CD14-positive monocyte (primary cell): ENCODE results near the gene OSBPL8. TPM values are rescaled to one million over a fixed set of nuclear protein-coding genes. Genes with fewer than 3 reads are reported as not detected.
A peak's percentile ranks its signal among the peaks of the same experiment; 100 is the strongest.

Experiments
- DNase-seq, 3 donors: peaks; one replicate each; pipeline ENCODE4 v3.0.0-alpha.2; 2011 to 2022
- H2AFZ ChIP-seq: 2 replicates; pipeline ENCODE4 v1.6.0; 2012; ENCODE audit warnings: mild to moderate bottlenecking, low read depth, low read length, inconsistent platforms; ENCODE audit not compliant: insufficient read depth, poor library complexity, severe bottlenecking
- H3K27ac ChIP-seq, 2 donors: 1 replicate in 1 of 2; 2 replicates in 1 of 2; pipeline ENCODE4 v1.5.1; 2012 to 2013; ENCODE audit warnings: low read length in 2 of 2, control low read depth in 1 of 2, inconsistent platforms in 1 of 2, low read depth in 1 of 2, mild to moderate bottlenecking in 1 of 2
- H3K27me3 ChIP-seq, 2 donors: one replicate each; pipeline versions ENCODE4 v1.6.0 to v1.6.1; 2011 to 2013; ENCODE audit warnings: low read length in 2 of 2; ENCODE audit not compliant: control insufficient read depth in 2 of 2, insufficient read depth in 2 of 2
- H3K36me3 ChIP-seq, 2 donors: replicated peaks in 1 of 2; 1 replicate in 1 of 2; 2 replicates in 1 of 2; pipeline versions ENCODE4 v1.5.1 to v1.6.1; 2012 to 2013; ENCODE audit warnings: low read length in 2 of 2, control low read depth in 1 of 2, inconsistent platforms in 1 of 2, mild to moderate bottlenecking in 1 of 2; ENCODE audit not compliant: insufficient read depth in 2 of 2, control insufficient read depth in 1 of 2
- H3K4me1 ChIP-seq, 2 donors: 1 replicate in 1 of 2; 2 replicates in 1 of 2; pipeline versions ENCODE4 v1.5.1 to v1.6.1; 2012 to 2013; ENCODE audit warnings: low read length in 2 of 2, control low read depth in 1 of 2, inconsistent platforms in 1 of 2, mild to moderate bottlenecking in 1 of 2, moderate library complexity in 1 of 2; ENCODE audit not compliant: insufficient read depth in 2 of 2, control insufficient read depth in 1 of 2
- H3K4me2 ChIP-seq: replicated peaks from 2 replicates; pipeline ENCODE3; 2012; ENCODE audit warnings: low read length, moderate library complexity, mild to moderate bottlenecking; ENCODE audit not compliant: poor library complexity, severe bottlenecking; ENCODE audit errors: extremely low read depth
- H3K4me3 ChIP-seq, 3 experiments: fragments of 200-600 bp in 1 of 3; sonication (generic) in 1 of 3; replicated peaks in 1 of 3; 1 replicate in 2 of 3; 2 replicates in 1 of 3; pipeline ENCODE4 v1.5.1; 2011 to 2013; ENCODE audit warnings: low read length in 3 of 3, mild to moderate bottlenecking in 3 of 3, control low read depth in 2 of 3, low read depth in 2 of 3, inconsistent platforms in 1 of 3, moderate library complexity in 1 of 3
- H3K79me2 ChIP-seq: 2 replicates; pipeline ENCODE4 v1.6.0; 2012; ENCODE audit warnings: mild to moderate bottlenecking, control low read depth, inconsistent platforms, low read length, moderate library complexity; ENCODE audit not compliant: insufficient read depth
- H3K9ac ChIP-seq: 2 replicates; pipeline ENCODE4 v1.6.0; 2017; ENCODE audit warnings: low read length, mild to moderate bottlenecking; ENCODE audit not compliant: insufficient read depth, poor library complexity, severe bottlenecking
- H3K9me3 ChIP-seq, 2 donors: replicated peaks in 1 of 2; 1 replicate in 1 of 2; 2 replicates in 1 of 2; pipeline versions ENCODE4 v1.5.1 to v1.6.1; 2012 to 2013; ENCODE audit warnings: low read length in 2 of 2, control low read depth in 1 of 2; ENCODE audit not compliant: control insufficient read depth in 1 of 2, insufficient read depth in 1 of 2
- H4K20me1 ChIP-seq: 2 replicates; pipeline ENCODE4 v1.6.0; 2012; ENCODE audit warnings: mild to moderate bottlenecking, low read length, control low read depth, moderate library complexity; ENCODE audit not compliant: insufficient read depth
- H3K27ac Mint-ChIP-seq, 7 donors: one replicate each; pipeline ENCODE4 v1.8.0; 2020; ENCODE audit warnings: mild to moderate bottlenecking in 7 of 7, mixed read lengths in 7 of 7, moderate library complexity in 6 of 7, inconsistent platforms in 2 of 7
- H3K27me3 Mint-ChIP-seq, 3 donors: one replicate each; pipeline ENCODE4 v1.8.0; 2021 to 2022; ENCODE audit warnings: low read depth in 3 of 3, mild to moderate bottlenecking in 3 of 3, mixed read lengths in 3 of 3, moderate library complexity in 3 of 3, inconsistent platforms in 1 of 3
- H3K36me3 Mint-ChIP-seq, 2 donors: one replicate each; pipeline ENCODE4 v1.8.0; 2020; ENCODE audit warnings: mixed read lengths in 2 of 2, inconsistent platforms in 1 of 2, mild to moderate bottlenecking in 1 of 2
- H3K4me1 Mint-ChIP-seq: one replicate; pipeline ENCODE4 v1.8.0; 2020; ENCODE audit warnings: mild to moderate bottlenecking, mixed read lengths
- H3K4me3 Mint-ChIP-seq, 2 donors: one replicate each; pipeline ENCODE4 v1.8.0; 2020; ENCODE audit warnings: mild to moderate bottlenecking in 2 of 2, mixed read lengths in 2 of 2, moderate library complexity in 1 of 2
- H3K9me3 Mint-ChIP-seq, 7 donors: one replicate each; pipeline ENCODE4 v1.8.0; 2020 to 2022; ENCODE audit warnings: mixed read lengths in 7 of 7, mild to moderate bottlenecking in 6 of 7, moderate library complexity in 6 of 7, inconsistent platforms in 2 of 7
- CTCF ChIP-seq: fragments of 200-600 bp; IDR thresholded peaks from one replicate; pipeline ENCODE4 v1.8.0; 2022; ENCODE audit warnings: antibody characterized with exemption, mild to moderate bottlenecking
- WGBS: methylation state at CpG from one replicate; pipeline ENCODE4 v1.1.5; 2013; ENCODE audit warnings: missing lambda C conversion rate; ENCODE audit not compliant: insufficient coverage; 5-methylcytosine and 5-hydroxymethylcytosine counted together
- intact Hi-C, 2 donors: fragments of 100-400 bp; cut with micrococcal nuclease; formaldehyde crosslinking; loops; one replicate each; pipeline versions ENCODE4 v1.15.0 to v1.15.1; 2023
- polyA plus RNA-seq, 3 donors: library from polyadenylated mRNA; depleted of rRNA in 1 of 3; unstranded in 2 of 3; stranded (reverse) in 1 of 3; fragments of 300-500 nt in 2 of 3; fragments of >200 nt in 1 of 3; fragmentation: Illumina TruSeq in 2 of 3; gene quantifications; 1 replicate in 2 of 3; 2 replicates in 1 of 3; pipeline ENCODE4 v1.2.3, GENCODE V29; 2012 to 2021

The OSBPL8 gene
- polyA plus RNA-seq, 3 donors = 25.3 to 167 (median 147) TPM

- peaks cover 66% of the 10 kb centered on the region for H3K79me2 ChIP-seq
- Mint-ChIP-seq H3K27me3 (peaks cover 0 to 1% (median 0%) of the 10 kb centered on the region in 3 donors), H3K4me3 (no peak overlapping the region), H3K4me1 (peaks cover 10% of the 10 kb centered on the region), H3K27ac (peak overlapping the region in 1 of 7 donors; percentile 33), H3K36me3 (peaks cover 0 to 2% of the 10 kb centered on the region in 2 donors), H3K9me3 (no peaks in the 10 kb centered on the region)
- peak overlapping the region in 1 of 2 donors; percentile 25 for H3K27ac ChIP-seq
- H3K4me3 ChIP-seq = no peak overlapping the region
- H3K4me2 ChIP-seq = no peak overlapping the region
- TF ChIP-seq CTCF = no peak
- no peak overlapping the region for H2AFZ ChIP-seq
- H3K9me3 ChIP-seq = no peaks in the 10 kb centered on the region
- DNase-seq = no peak
- no peaks in the 10 kb centered on the region for H3K27me3 ChIP-seq
- peaks cover 0 to 2% of the 10 kb centered on the region in 2 donors for H3K36me3 ChIP-seq
- intact Hi-C loops = no loop called here
- no peak overlapping the region for H3K9ac ChIP-seq
- H4K20me1 ChIP-seq = peaks cover 93% of the 10 kb centered on the region
- WGBS = 67% methylated on average over 2 of the region's 5 CpGs
- H3K4me1 ChIP-seq = no peaks in the 10 kb centered on the region
Measured at GRCh38 chr12:76464631-76465166, 94.9 kb downstream of the OSBPL8 start.

DNA sequence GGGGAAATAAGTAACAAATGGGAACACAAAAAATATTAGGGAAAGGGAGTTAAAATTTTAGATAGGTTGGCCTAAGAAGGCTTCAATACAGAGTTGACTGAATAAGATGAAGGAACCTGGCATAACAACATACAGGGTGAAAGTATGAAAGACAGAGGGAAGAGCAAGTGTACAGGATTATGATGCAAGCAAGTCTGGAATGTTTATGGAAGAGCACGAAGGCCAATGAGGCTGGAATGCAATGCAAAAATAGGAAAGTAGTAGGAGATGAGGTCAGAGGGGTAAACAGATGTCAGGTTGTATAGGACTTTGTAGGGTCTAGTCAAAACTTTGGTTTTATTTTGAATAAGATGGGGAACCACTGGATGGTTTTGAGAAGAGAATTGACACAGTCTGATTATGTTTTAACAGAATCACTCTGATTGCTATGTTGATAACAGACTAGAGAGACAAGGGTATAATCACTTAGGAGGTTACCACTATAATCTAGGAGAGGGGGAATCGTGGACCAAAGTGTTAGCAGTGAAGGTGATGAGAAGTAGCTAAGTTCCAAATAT lies 96.8 kb downstream of the OSBPL8 start:
- Histone ChIP-seq H3K4me2 (no peak overlapping the region), H4K20me1 (peaks cover 92% of the 10 kb centered on the region), H3K4me3 (no peak overlapping the region), H3K9ac (no peak overlapping the region), H3K36me3 (peaks cover 0 to 2% of the 10 kb centered on the region in 2 donors), H3K79me2 (peaks cover 51% of the 10 kb centered on the region), H3K9me3 (no peaks in the 10 kb centered on the region), H3K4me1 (no peaks in the 10 kb centered on the region), H3K27ac (no peak overlapping the region), H3K27me3 (no peaks in the 10 kb centered on the region), H2AFZ (no peak overlapping the region)
- DNase-seq = no peak
- TF ChIP-seq CTCF = no peak
- H3K9me3 Mint-ChIP-seq = no peaks in the 10 kb centered on the region
- no peak overlapping the region for H3K4me3 Mint-ChIP-seq
- peaks cover 10% of the 10 kb centered on the region for H3K4me1 Mint-ChIP-seq
- 92% methylated on average over 1 of the region's 2 CpGs for WGBS
- peaks cover 0 to 2% of the 10 kb centered on the region in 2 donors for H3K36me3 Mint-ChIP-seq
- intact Hi-C loops = no loop called here
- H3K27ac Mint-ChIP-seq = peak overlapping the region in 1 of 7 donors; percentile 20
- H3K27me3 Mint-ChIP-seq = peaks cover 0 to 1% (median 0%) of the 10 kb centered on the region in 3 donors
